HEK293 (cell line): ENCODE measurements around the gene DNAH7.

Experiments used
- CTCF ChIA-PET: fragments of 350-600 bp; formaldehyde crosslinking; extraction: SDS; loops from one replicate; lab custom pipeline; 2021; ENCODE audit warnings: antibody characterized with exemption; lab: Yijun Ruan, JAX
- POLR2A ChIA-PET: fragments of 300-600 bp; formaldehyde crosslinking; extraction: SDS; loops from one replicate; lab custom pipeline; 2020; ENCODE audit warnings: antibody characterized with exemption, inconsistent platforms; lab: Yijun Ruan, JAX
- H3K27ac ChIP-seq: fragments of 200-500 bp; sonication (Bioruptor generic); 2 replicates; pipeline ENCODE4 v1.5.1; 2014; ENCODE audit warnings: low read depth, low read length, control low read depth, inconsistent platforms; ENCODE audit errors: extremely low read depth
- H3K36me3 ChIP-seq, 2 experiments: fragments of 200-500 bp in 1 of 2; sonication (Bioruptor generic) in 1 of 2; 1 replicate in 1 of 2; 2 replicates in 1 of 2; pipeline ENCODE4 v1.5.1; 2014 to 2017; ENCODE audit warnings: inconsistent platforms in 2 of 2, low read length in 2 of 2; ENCODE audit not compliant: control insufficient read depth in 2 of 2, insufficient read depth in 1 of 2
- H3K4me1 ChIP-seq: fragments of 200-500 bp; sonication (Bioruptor generic); 2 replicates; pipeline ENCODE4 v1.5.1; 2014; ENCODE audit warnings: mild to moderate bottlenecking, low read length, inconsistent platforms; ENCODE audit not compliant: control insufficient read depth, insufficient read depth
- H3K4me3 ChIP-seq: 2 replicates; pipeline ENCODE4 v1.5.1; 2011; ENCODE audit warnings: low read depth, mild to moderate bottlenecking, control low read depth, low read length, moderate library complexity
- H3K9me3 ChIP-seq: fragments of 200-500 bp; sonication (Bioruptor generic); 2 replicates; pipeline ENCODE4 v1.5.1; 2014; ENCODE audit warnings: low read depth, low read length, inconsistent platforms; ENCODE audit not compliant: control insufficient read depth, insufficient read depth
- BCL11B ChIP-seq: fragments of 450-650 bp; formaldehyde crosslinking; IDR thresholded peaks from 2 replicates; pipeline ENCODE4 v1.5.1; 2016; ENCODE audit warnings: low read depth, missing biosample characterization, missing genetic modification characterization
- HOXA7 ChIP-seq: sonication (generic); formaldehyde crosslinking; IDR thresholded peaks from 2 replicates; pipeline ENCODE4 v1.8.1; 2022; ENCODE audit warnings: missing genetic modification reagents, borderline replicate concordance
- INSM2 ChIP-seq: fragments of 450-650 bp; formaldehyde crosslinking; IDR thresholded peaks from 2 replicates; pipeline ENCODE4 v1.5.1; 2016; ENCODE audit warnings: missing biosample characterization, missing genetic modification characterization
- KLF1 ChIP-seq: fragments of 450-650 bp; formaldehyde crosslinking; IDR thresholded peaks from 2 replicates; pipeline ENCODE4 v1.5.1; 2016; ENCODE audit warnings: missing biosample characterization, missing genetic modification characterization
- MEIS1 ChIP-seq: sonication (generic); formaldehyde crosslinking; IDR thresholded peaks from 2 replicates; pipeline ENCODE4 v1.8.1; 2022; ENCODE audit warnings: missing genetic modification reagents, mild to moderate bottlenecking, borderline replicate concordance
- SALL2 ChIP-seq: fragments of 450-650 bp; formaldehyde crosslinking; IDR thresholded peaks from 2 replicates; pipeline ENCODE4 v1.5.0; 2017; ENCODE audit warnings: missing biosample characterization, mild to moderate bottlenecking, missing genetic modification characterization, borderline replicate concordance
- SETDB1 ChIP-seq: IDR thresholded peaks from one replicate; pipeline ENCODE4 v1.6.1; 2017; ENCODE audit warnings: mild to moderate bottlenecking, low read length, moderate library complexity, mixed read lengths; ENCODE audit not compliant: insufficient read length
- YY2 ChIP-seq: fragments of 450-650 bp; formaldehyde crosslinking; IDR thresholded peaks from 2 replicates; pipeline ENCODE4 v1.5.1; 2016; ENCODE audit warnings: missing biosample characterization, missing genetic modification characterization
- ZBTB1 ChIP-seq: fragments of 450-650 bp; formaldehyde crosslinking; IDR thresholded peaks from 2 replicates; pipeline ENCODE4 v1.5.1; 2016; ENCODE audit warnings: missing biosample characterization, missing genetic modification characterization
- ZBTB8A ChIP-seq: fragments of 450-650 bp; formaldehyde crosslinking; IDR thresholded peaks from 2 replicates; pipeline ENCODE4 v1.5.1; 2016; ENCODE audit warnings: missing biosample characterization, missing genetic modification characterization
- ZFHX2 ChIP-seq: fragments of 450-650 bp; formaldehyde crosslinking; conservative IDR thresholded peaks from 2 replicates; pipeline ENCODE4 v1.5.1; 2016; ENCODE audit warnings: missing biosample characterization, missing genetic modification characterization
- ZNF10 ChIP-seq: fragments of 450-650 bp; formaldehyde crosslinking; IDR thresholded peaks from 2 replicates; pipeline ENCODE4 v1.5.1; 2017; ENCODE audit warnings: missing biosample characterization, missing genetic modification characterization
- ZNF335 ChIP-seq: fragments of 450-650 bp; formaldehyde crosslinking; conservative IDR thresholded peaks from 2 replicates; pipeline ENCODE4 v1.5.1; 2016; ENCODE audit warnings: missing biosample characterization, missing genetic modification characterization
- ZNF426 ChIP-seq: fragments of 450-650 bp; formaldehyde crosslinking; IDR thresholded peaks from 2 replicates; pipeline ENCODE4 v1.5.1; 2017; ENCODE audit warnings: missing biosample characterization, missing genetic modification characterization, mild to moderate bottlenecking, inconsistent platforms, moderate library complexity
- ZNF585B ChIP-seq: fragments of 450-650 bp; formaldehyde crosslinking; IDR thresholded peaks from 2 replicates; pipeline ENCODE4 v1.5.1; 2016; ENCODE audit warnings: missing biosample characterization, missing genetic modification characterization
- ZNF596 ChIP-seq: fragments of 450-650 bp; IDR thresholded peaks from 2 replicates; pipeline ENCODE4 v1.5.0; 2018; ENCODE audit warnings: missing biosample characterization, mild to moderate bottlenecking, missing genetic modification characterization, moderate library complexity
- ZNF701 ChIP-seq: fragments of 450-650 bp; formaldehyde crosslinking; IDR thresholded peaks from 2 replicates; pipeline ENCODE4 v1.5.1; 2016; ENCODE audit warnings: missing biosample characterization, missing genetic modification characterization
- ZNF776 ChIP-seq: fragments of 450-650 bp; formaldehyde crosslinking; IDR thresholded peaks from 2 replicates; pipeline ENCODE4 v1.5.0; 2017; ENCODE audit warnings: missing biosample characterization, missing genetic modification characterization, borderline replicate concordance
- ZNF777 ChIP-seq: fragments of 450-650 bp; formaldehyde crosslinking; IDR thresholded peaks from 2 replicates; pipeline ENCODE4 v1.5.1; 2017; ENCODE audit warnings: missing biosample characterization, missing genetic modification characterization, borderline replicate concordance
- ZSCAN23 ChIP-seq: fragments of 450-650 bp; formaldehyde crosslinking; IDR thresholded peaks from 2 replicates; pipeline ENCODE4 v1.5.1; 2016; ENCODE audit warnings: missing biosample characterization, missing genetic modification characterization
- TF ChIP-seq, protein P1 (sequence below): fragments of 450-650 bp; formaldehyde crosslinking; IDR thresholded peaks from 2 replicates; pipeline ENCODE4 v1.5.1; 2017; ENCODE audit warnings: missing biosample characterization, missing genetic modification characterization
- TF ChIP-seq, protein P2 (sequence below): fragments of 450-650 bp; formaldehyde crosslinking; IDR thresholded peaks from 2 replicates; pipeline ENCODE4 v1.5.1; 2016; ENCODE audit warnings: missing biosample characterization, missing genetic modification characterization, borderline replicate concordance
- TF ChIP-seq, protein P3 (sequence below): fragments of 450-650 bp; formaldehyde crosslinking; conservative IDR thresholded peaks from 2 replicates; pipeline ENCODE4 v1.5.1; 2016; ENCODE audit warnings: low read depth, missing biosample characterization, missing genetic modification characterization

DNAH7 gene

GRCh38 chr2:195961873-195962272 lies 106.8 kb downstream of the DNAH7 start:
- CTCF ChIA-PET: no interaction called here
- no peak overlapping the region for H3K4me3 ChIP-seq
- no peaks in the 10 kb centered on the region for H3K36me3 ChIP-seq
- TF ChIP-seq ZNF10 (tag by site-specific recombination) (no peak), ZNF701 (tag by site-specific recombination) (no peak), ZNF426 (no peak), ZNF585B (tag by site-specific recombination) (no peak), ZNF776 (tag by site-specific recombination) (no peak), INSM2 (tag by site-specific recombination) (no peak), BCL11B (tag by site-specific recombination) (no peak), ZNF596 (tag by site-specific recombination) (no peak), SETDB1 (no peak), HOXA7 (no peak), ZNF777 (tag by site-specific recombination) (no peak)
- TF ChIP-seq, protein P1, sequence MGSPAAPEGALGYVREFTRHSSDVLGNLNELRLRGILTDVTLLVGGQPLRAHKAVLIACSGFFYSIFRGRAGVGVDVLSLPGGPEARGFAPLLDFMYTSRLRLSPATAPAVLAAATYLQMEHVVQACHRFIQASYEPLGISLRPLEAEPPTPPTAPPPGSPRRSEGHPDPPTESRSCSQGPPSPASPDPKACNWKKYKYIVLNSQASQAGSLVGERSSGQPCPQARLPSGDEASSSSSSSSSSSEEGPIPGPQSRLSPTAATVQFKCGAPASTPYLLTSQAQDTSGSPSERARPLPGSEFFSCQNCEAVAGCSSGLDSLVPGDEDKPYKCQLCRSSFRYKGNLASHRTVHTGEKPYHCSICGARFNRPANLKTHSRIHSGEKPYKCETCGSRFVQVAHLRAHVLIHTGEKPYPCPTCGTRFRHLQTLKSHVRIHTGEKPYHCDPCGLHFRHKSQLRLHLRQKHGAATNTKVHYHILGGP (tag by site-specific recombination): no peak
- TF ChIP-seq, protein P2, sequence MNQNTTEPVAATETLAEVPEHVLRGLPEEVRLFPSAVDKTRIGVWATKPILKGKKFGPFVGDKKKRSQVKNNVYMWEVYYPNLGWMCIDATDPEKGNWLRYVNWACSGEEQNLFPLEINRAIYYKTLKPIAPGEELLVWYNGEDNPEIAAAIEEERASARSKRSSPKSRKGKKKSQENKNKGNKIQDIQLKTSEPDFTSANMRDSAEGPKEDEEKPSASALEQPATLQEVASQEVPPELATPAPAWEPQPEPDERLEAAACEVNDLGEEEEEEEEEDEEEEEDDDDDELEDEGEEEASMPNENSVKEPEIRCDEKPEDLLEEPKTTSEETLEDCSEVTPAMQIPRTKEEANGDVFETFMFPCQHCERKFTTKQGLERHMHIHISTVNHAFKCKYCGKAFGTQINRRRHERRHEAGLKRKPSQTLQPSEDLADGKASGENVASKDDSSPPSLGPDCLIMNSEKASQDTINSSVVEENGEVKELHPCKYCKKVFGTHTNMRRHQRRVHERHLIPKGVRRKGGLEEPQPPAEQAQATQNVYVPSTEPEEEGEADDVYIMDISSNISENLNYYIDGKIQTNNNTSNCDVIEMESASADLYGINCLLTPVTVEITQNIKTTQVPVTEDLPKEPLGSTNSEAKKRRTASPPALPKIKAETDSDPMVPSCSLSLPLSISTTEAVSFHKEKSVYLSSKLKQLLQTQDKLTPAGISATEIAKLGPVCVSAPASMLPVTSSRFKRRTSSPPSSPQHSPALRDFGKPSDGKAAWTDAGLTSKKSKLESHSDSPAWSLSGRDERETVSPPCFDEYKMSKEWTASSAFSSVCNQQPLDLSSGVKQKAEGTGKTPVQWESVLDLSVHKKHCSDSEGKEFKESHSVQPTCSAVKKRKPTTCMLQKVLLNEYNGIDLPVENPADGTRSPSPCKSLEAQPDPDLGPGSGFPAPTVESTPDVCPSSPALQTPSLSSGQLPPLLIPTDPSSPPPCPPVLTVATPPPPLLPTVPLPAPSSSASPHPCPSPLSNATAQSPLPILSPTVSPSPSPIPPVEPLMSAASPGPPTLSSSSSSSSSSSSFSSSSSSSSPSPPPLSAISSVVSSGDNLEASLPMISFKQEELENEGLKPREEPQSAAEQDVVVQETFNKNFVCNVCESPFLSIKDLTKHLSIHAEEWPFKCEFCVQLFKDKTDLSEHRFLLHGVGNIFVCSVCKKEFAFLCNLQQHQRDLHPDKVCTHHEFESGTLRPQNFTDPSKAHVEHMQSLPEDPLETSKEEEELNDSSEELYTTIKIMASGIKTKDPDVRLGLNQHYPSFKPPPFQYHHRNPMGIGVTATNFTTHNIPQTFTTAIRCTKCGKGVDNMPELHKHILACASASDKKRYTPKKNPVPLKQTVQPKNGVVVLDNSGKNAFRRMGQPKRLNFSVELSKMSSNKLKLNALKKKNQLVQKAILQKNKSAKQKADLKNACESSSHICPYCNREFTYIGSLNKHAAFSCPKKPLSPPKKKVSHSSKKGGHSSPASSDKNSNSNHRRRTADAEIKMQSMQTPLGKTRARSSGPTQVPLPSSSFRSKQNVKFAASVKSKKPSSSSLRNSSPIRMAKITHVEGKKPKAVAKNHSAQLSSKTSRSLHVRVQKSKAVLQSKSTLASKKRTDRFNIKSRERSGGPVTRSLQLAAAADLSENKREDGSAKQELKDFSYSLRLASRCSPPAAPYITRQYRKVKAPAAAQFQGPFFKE (tag by site-specific recombination): no peak
- TF ChIP-seq, all 188 proteins: peak for 0
- Histone ChIP-seq H3K27ac (no peak overlapping the region), H3K4me1 (no peaks in the 10 kb centered on the region), H3K9me3 (no peaks in the 10 kb centered on the region)
- POLR2A ChIA-PET: no interaction called here

GRCh38 chr2:195959341-195959740 lies 109.3 kb downstream of the DNAH7 start:
- Histone ChIP-seq H3K4me3 (no peak overlapping the region), H3K9me3 (no peaks in the 10 kb centered on the region), H3K4me1 (no peaks in the 10 kb centered on the region), H3K36me3 (no peaks in the 10 kb centered on the region), H3K27ac (no peak overlapping the region)
- POLR2A ChIA-PET: no interaction called here
- CTCF ChIA-PET: interaction anchor here (0.8 kb wide), 1 partner anchor 108 kb away, joined by 4 read pairs; no protein-coding TSS in a partner anchor
- no peak for TF ChIP-seq ZBTB1 (tag by site-specific recombination)
- TF ChIP-seq YY2 (tag by site-specific recombination): no peak
- no peak for TF ChIP-seq ZBTB8A
- TF ChIP-seq SALL2 (tag by site-specific recombination): no peak
- TF ChIP-seq, protein P3, sequence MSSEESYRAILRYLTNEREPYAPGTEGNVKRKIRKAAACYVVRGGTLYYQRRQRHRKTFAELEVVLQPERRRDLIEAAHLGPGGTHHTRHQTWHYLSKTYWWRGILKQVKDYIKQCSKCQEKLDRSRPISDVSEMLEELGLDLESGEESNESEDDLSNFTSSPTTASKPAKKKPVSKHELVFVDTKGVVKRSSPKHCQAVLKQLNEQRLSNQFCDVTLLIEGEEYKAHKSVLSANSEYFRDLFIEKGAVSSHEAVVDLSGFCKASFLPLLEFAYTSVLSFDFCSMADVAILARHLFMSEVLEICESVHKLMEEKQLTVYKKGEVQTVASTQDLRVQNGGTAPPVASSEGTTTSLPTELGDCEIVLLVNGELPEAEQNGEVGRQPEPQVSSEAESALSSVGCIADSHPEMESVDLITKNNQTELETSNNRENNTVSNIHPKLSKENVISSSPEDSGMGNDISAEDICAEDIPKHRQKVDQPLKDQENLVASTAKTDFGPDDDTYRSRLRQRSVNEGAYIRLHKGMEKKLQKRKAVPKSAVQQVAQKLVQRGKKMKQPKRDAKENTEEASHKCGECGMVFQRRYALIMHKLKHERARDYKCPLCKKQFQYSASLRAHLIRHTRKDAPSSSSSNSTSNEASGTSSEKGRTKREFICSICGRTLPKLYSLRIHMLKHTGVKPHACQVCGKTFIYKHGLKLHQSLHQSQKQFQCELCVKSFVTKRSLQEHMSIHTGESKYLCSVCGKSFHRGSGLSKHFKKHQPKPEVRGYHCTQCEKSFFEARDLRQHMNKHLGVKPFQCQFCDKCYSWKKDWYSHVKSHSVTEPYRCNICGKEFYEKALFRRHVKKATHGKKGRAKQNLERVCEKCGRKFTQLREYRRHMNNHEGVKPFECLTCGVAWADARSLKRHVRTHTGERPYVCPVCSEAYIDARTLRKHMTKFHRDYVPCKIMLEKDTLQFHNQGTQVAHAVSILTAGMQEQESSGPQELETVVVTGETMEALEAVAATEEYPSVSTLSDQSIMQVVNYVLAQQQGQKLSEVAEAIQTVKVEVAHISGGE (tag by site-specific recombination): no peak
- TF ChIP-seq ZFHX2 (tag by site-specific recombination): no peak
- no peak for TF ChIP-seq KLF1
- no peak for TF ChIP-seq ZSCAN23 (tag by site-specific recombination)
- no peak for TF ChIP-seq MEIS1 (CRISPR knock-in tag)
- TF ChIP-seq ZNF335 (tag by site-specific recombination): no peak
